Mucosa of rectum (tissue), 2 donors: ENCODE measurements around the gene RAB11B.
A peak's percentile ranks its signal among the peaks of the same experiment; 100 is the strongest.
"Not testable (repeated sequence)": the region's sequence is repeated elsewhere in the genome, so short reads cannot be mapped to it uniquely, and the experiment has no call there.

Source experiments
- H3K27ac ChIP-seq, 2 donors: one replicate each; pipeline ENCODE4 v1.7.0; 2013; ENCODE audit warnings: inconsistent platforms in 2 of 2, low read depth in 2 of 2, low read length in 2 of 2
- H3K27me3 ChIP-seq, 2 donors: one replicate each; pipeline ENCODE4 v1.7.0; 2013; ENCODE audit warnings: low read length in 2 of 2; ENCODE audit not compliant: control insufficient read depth in 2 of 2, insufficient read depth in 2 of 2
- H3K36me3 ChIP-seq, 2 donors: one replicate each; pipeline ENCODE4 v1.7.0; 2013; ENCODE audit warnings: low read length in 2 of 2; ENCODE audit not compliant: control insufficient read depth in 2 of 2, insufficient read depth in 2 of 2
- H3K4me1 ChIP-seq, 2 donors: one replicate each; pipeline ENCODE4 v1.7.0; 2013; ENCODE audit warnings: low read length in 2 of 2, mild to moderate bottlenecking in 1 of 2; ENCODE audit not compliant: control insufficient read depth in 2 of 2, insufficient read depth in 2 of 2
- H3K4me3 ChIP-seq, 2 donors: one replicate each; pipeline ENCODE4 v1.7.0; 2013; ENCODE audit warnings: low read length in 2 of 2
- H3K9ac ChIP-seq, 2 donors: one replicate each; pipeline ENCODE4 v1.7.0; 2013; ENCODE audit warnings: low read length in 2 of 2, low read depth in 1 of 2, mild to moderate bottlenecking in 1 of 2
- H3K9me3 ChIP-seq, 2 donors: one replicate each; pipeline ENCODE4 v1.7.0; 2013; ENCODE audit warnings: low read length in 2 of 2; ENCODE audit not compliant: control insufficient read depth in 2 of 2
- donor health status: healthy.
- donor health status: Normal muscosa, but diverticular disease.

The RAB11B gene

GRCh38 chr19:8404391-8405151, 14.4 kb downstream of the RAB11B start:
- H3K4me1 ChIP-seq, result no peaks in the 10 kb centered on the region
- H3K9me3 ChIP-seq, result no peaks in the 10 kb centered on the region
- no peak overlapping the region for H3K4me3 ChIP-seq
- H3K27me3 ChIP-seq, result no peaks in the 10 kb centered on the region
- H3K9ac ChIP-seq, result no peak overlapping the region
- H3K27ac ChIP-seq, result no peak overlapping the region
- peaks cover 27 to 34% of the 10 kb centered on the region in 2 donors for H3K36me3 ChIP-seq

- not testable (repeated sequence) for H3K36me3 ChIP-seq
These were observed 20.6 kb downstream of the RAB11B start for GRCh38 chr19:8410718-8411117.

GRCh38 chr19:8412783-8413628, 22.8 kb downstream of the RAB11B start, which contains the start of gene MARCHF2:
Gene MARCHF2 (plus strand): TSS chr19:8413305. CDS start chr19:8421841, 8,536 bp downstream.
- H3K27ac ChIP-seq, result peak within 1 kb of the TSS; percentile 43 to 55
- H3K9me3 ChIP-seq, result no peaks in the 10 kb centered on the region
- H3K9ac ChIP-seq, result peak within 1 kb of the TSS; percentile 68 to 72
- H3K4me3 ChIP-seq, result peak within 1 kb of the TSS; percentile 76 to 84
- no peaks in the 10 kb centered on the region for H3K36me3 ChIP-seq
- H3K4me1 ChIP-seq, result peaks cover 3 to 9% of the 10 kb centered on the region in 2 donors
- H3K27me3 ChIP-seq, result no peaks in the 10 kb centered on the region

More at GRCh38 chr19:8410718-8411117, 20.6 kb downstream of the RAB11B start:
- H3K27ac ChIP-seq, H3K27me3 ChIP-seq, H3K4me1 ChIP-seq, H3K9ac ChIP-seq, H3K4me3 ChIP-seq, H3K9me3 ChIP-seq: not testable (repeated sequence)

- Histone ChIP-seq H3K27me3 (no peaks in the 10 kb centered on the region), H3K36me3 (no peaks in the 10 kb centered on the region), H3K9ac (peak overlapping the region; percentile 68 to 72), H3K9me3 (no peaks in the 10 kb centered on the region), H3K27ac (peak overlapping the region; percentile 43 to 55), H3K4me3 (peak overlapping the region; percentile 76 to 84), H3K4me1 (peaks cover 3 to 9% of the 10 kb centered on the region in 2 donors)
These were observed 23.5 kb downstream of the RAB11B start for GRCh38 chr19:8413629-8413995.

- no peaks in the 10 kb centered on the region for H3K9me3 ChIP-seq
- no peak overlapping the region for H3K27ac ChIP-seq
- no peak overlapping the region for H3K4me3 ChIP-seq
- H3K27me3 ChIP-seq, result no peaks in the 10 kb centered on the region
- peaks cover 3 to 9% of the 10 kb centered on the region in 2 donors for H3K4me1 ChIP-seq
- H3K36me3 ChIP-seq, result peaks cover 0 to 1% of the 10 kb centered on the region in 2 donors
- no peak overlapping the region for H3K9ac ChIP-seq
These were observed 26.6 kb downstream of the RAB11B start for GRCh38 chr19:8416796-8417195.

- Histone ChIP-seq H3K9ac (no peak overlapping the region), H3K36me3 (peaks cover 4 to 7% of the 10 kb centered on the region in 2 donors), H3K4me3 (no peak overlapping the region), H3K4me1 (no peaks in the 10 kb centered on the region), H3K9me3 (no peaks in the 10 kb centered on the region), H3K27me3 (no peaks in the 10 kb centered on the region), H3K27ac (no peak overlapping the region)
These were observed 31.6 kb downstream of the RAB11B start for GRCh38 chr19:8421484-8422461.

- peaks cover 4 to 7% of the 10 kb centered on the region in 2 donors for H3K36me3 ChIP-seq
- H3K27ac ChIP-seq, result peak overlapping the region; percentile 59 to 78
- peak overlapping the region in 1 of 2 donors; percentile 41 for H3K9ac ChIP-seq
- no peaks in the 10 kb centered on the region for H3K27me3 ChIP-seq
- no peaks in the 10 kb centered on the region for H3K4me1 ChIP-seq
- H3K9me3 ChIP-seq, result no peaks in the 10 kb centered on the region
- peak overlapping the region in 1 of 2 donors; percentile 13 for H3K4me3 ChIP-seq
These were observed 33.7 kb downstream of the RAB11B start for GRCh38 chr19:8423817-8424223.

- H3K27ac ChIP-seq, H3K4me1 ChIP-seq, H3K27me3 ChIP-seq, H3K36me3 ChIP-seq, H3K9me3 ChIP-seq, H3K9ac ChIP-seq, H3K4me3 ChIP-seq: not testable (repeated sequence)
These were observed 35.2 kb downstream of the RAB11B start for GRCh38 chr19:8425331-8425730.

- Histone ChIP-seq H3K9me3 (no peaks in the 10 kb centered on the region), H3K27ac (no peak overlapping the region), H3K4me3 (no peak overlapping the region), H3K4me1 (no peaks in the 10 kb centered on the region), H3K36me3 (peaks cover 8 to 11% of the 10 kb centered on the region in 2 donors), H3K27me3 (no peaks in the 10 kb centered on the region), H3K9ac (no peak overlapping the region)
These were observed 36.1 kb downstream of the RAB11B start for GRCh38 chr19:8426283-8426682.
